Astrocyte (in vitro differentiated cells and primary cell): ENCODE measurements around the gene MIDN. TPM values are rescaled to one million over a fixed set of nuclear protein-coding genes. Genes with fewer than 3 reads are reported as not detected.

Experiments
- DNase-seq: peaks from one replicate; pipeline ENCODE4 v3.0.0-alpha.2; 2010; ENCODE audit warnings: low read depth
- FAIRE-seq: peaks from 2 replicates; lab custom pipeline; 2011; peaks lifted over from hg19 to GRCh38; lab: Jason Lieb, UNC
- H2AFZ ChIP-seq: 2 replicates; pipeline ENCODE4 v1.6.0; 2012; ENCODE audit warnings: low read depth, low read length, inconsistent platforms
- H3K27ac ChIP-seq: 2 replicates; pipeline ENCODE4 v1.5.1; 2011; ENCODE audit warnings: low read depth, low read length, inconsistent platforms
- H3K27me3 ChIP-seq: 2 replicates; pipeline ENCODE4 v1.6.0; 2011; ENCODE audit warnings: low read length, inconsistent platforms; ENCODE audit not compliant: insufficient read depth
- H3K36me3 ChIP-seq: 2 replicates; pipeline ENCODE4 v1.5.1; 2011; ENCODE audit warnings: low read length, inconsistent platforms; ENCODE audit not compliant: insufficient read depth
- H3K4me1 ChIP-seq: 2 replicates; pipeline ENCODE4 v1.5.1; 2011; ENCODE audit warnings: low read length, inconsistent platforms; ENCODE audit not compliant: insufficient read depth
- H3K4me2 ChIP-seq: 2 replicates; pipeline ENCODE4 v1.6.0; 2012; ENCODE audit warnings: low read length, inconsistent platforms
- H3K4me3 ChIP-seq: 2 replicates; pipeline ENCODE4 v1.5.1; 2011; ENCODE audit warnings: low read depth, mild to moderate bottlenecking, low read length, inconsistent platforms; ENCODE audit not compliant: insufficient read depth
- H3K79me2 ChIP-seq: 2 replicates; pipeline ENCODE4 v1.6.0; 2012; ENCODE audit warnings: mild to moderate bottlenecking, low read length, inconsistent platforms; ENCODE audit not compliant: insufficient read depth
- H3K9ac ChIP-seq: 2 replicates; pipeline ENCODE4 v1.6.0; 2012; ENCODE audit warnings: mild to moderate bottlenecking, low read length, inconsistent platforms
- H3K9me3 ChIP-seq: 2 replicates; pipeline ENCODE4 v1.5.1; 2012; ENCODE audit warnings: low read depth, mild to moderate bottlenecking, low read length, inconsistent platforms; ENCODE audit not compliant: insufficient read depth
- H4K20me1 ChIP-seq: 2 replicates; pipeline ENCODE4 v1.6.0; 2012; ENCODE audit warnings: low read length, inconsistent platforms; ENCODE audit not compliant: insufficient read depth
- H3K27ac Mint-ChIP-seq: one replicate; pipeline ENCODE4 v1.8.0; 2021; ENCODE audit warnings: mild to moderate bottlenecking, mixed read lengths; ENCODE audit not compliant: unreplicated experiment
- H3K27me3 Mint-ChIP-seq: one replicate; pipeline ENCODE4 v1.8.0; 2021; ENCODE audit warnings: low read depth, mixed read lengths; ENCODE audit not compliant: unreplicated experiment
- H3K36me3 Mint-ChIP-seq: one replicate; pipeline ENCODE4 v1.8.0; 2021; ENCODE audit warnings: low read depth, mixed read lengths; ENCODE audit not compliant: unreplicated experiment
- H3K4me1 Mint-ChIP-seq: one replicate; pipeline ENCODE4 v1.8.0; 2021; ENCODE audit warnings: low read depth, mixed read lengths; ENCODE audit not compliant: unreplicated experiment
- H3K4me3 Mint-ChIP-seq: one replicate; pipeline ENCODE4 v1.8.0; 2021; ENCODE audit warnings: mild to moderate bottlenecking, moderate library complexity, mixed read lengths; ENCODE audit not compliant: unreplicated experiment
- H3K9me3 Mint-ChIP-seq: one replicate; pipeline ENCODE4 v1.8.0; 2021; ENCODE audit warnings: mild to moderate bottlenecking, mixed read lengths; ENCODE audit not compliant: unreplicated experiment
- CTCF ChIP-seq: IDR thresholded peaks from 2 replicates; pipeline ENCODE4 v1.5.1; 2011; ENCODE audit warnings: low read depth, mild to moderate bottlenecking, inconsistent platforms, low read length, moderate library complexity; ENCODE audit not compliant: insufficient read depth
- EZH2 ChIP-seq: IDR thresholded peaks from 2 replicates; pipeline ENCODE4 v1.6.1; 2012; ENCODE audit warnings: mild to moderate bottlenecking, low read length, inconsistent platforms; ENCODE audit not compliant: insufficient read depth
- total RNA-seq: library from RNA; stranded (reverse); gene quantifications from 2 replicates; pipeline ENCODE4 v1.2.1, GENCODE V29; 2021

MIDN gene
- total RNA-seq, 1 donor from 2014 or later: 141 TPM

DNA sequence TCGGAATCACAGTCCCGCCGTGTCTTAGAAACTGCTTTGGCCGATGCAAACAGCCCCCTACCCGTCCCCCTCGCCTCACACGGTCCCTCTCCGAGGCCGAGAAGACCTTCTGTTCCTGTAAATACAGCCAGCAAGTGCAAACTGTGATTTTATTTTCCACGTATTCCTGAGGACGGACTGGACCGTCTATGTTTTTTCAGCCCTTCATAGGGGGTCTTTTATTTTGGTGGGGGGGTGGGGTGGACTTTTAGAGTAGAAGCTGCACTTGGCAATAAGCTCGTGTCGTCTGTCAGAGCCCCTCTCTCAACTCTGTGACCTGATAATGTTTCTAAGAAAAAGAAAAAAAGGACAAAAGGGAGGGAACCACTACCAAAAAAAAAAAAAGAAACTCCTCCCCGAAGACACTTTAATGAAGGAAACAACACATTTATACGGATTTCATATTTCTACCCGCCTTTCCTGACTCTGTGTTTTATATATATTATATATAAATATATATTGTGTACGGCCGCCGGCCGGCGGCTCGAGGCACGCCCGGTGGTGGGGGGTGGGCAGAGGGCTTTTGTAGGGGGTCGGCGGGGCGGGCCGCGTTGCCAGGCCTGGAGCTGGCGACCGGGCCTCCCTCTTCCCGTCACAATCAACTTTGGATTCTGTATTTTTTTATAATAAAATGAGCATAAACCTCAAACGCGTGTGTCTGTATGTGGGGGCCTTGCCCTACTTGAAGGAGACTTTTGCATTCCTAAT is 52.5 kb downstream of the MIDN start:
- no peak overlapping the region for H3K4me2 ChIP-seq
- no peaks in the 10 kb centered on the region for H3K9me3 ChIP-seq
- peaks cover 2% of the 10 kb centered on the region for H3K27me3 Mint-ChIP-seq
- H3K36me3 Mint-ChIP-seq: no peaks in the 10 kb centered on the region
- H4K20me1 ChIP-seq: no peaks in the 10 kb centered on the region
- no peaks in the 10 kb centered on the region for H3K4me1 ChIP-seq
- H3K4me3 Mint-ChIP-seq: no peak overlapping the region
- no peak overlapping the region for H3K4me3 ChIP-seq
- H3K27me3 ChIP-seq: peaks cover 4% of the 10 kb centered on the region
- H3K27ac ChIP-seq: no peak overlapping the region
- H3K27ac Mint-ChIP-seq: no peak overlapping the region
- H3K79me2 ChIP-seq: no peaks in the 10 kb centered on the region
- no peak overlapping the region for H3K9ac ChIP-seq
- H3K9me3 Mint-ChIP-seq: no peaks in the 10 kb centered on the region
- DNase-seq: no peak
- H3K36me3 ChIP-seq: no peaks in the 10 kb centered on the region
- H3K4me1 Mint-ChIP-seq: no peaks in the 10 kb centered on the region
- no peak for TF ChIP-seq CTCF
- TF ChIP-seq EZH2: no peak
- H2AFZ ChIP-seq: no peak overlapping the region
- no peak for FAIRE-seq

DNA sequence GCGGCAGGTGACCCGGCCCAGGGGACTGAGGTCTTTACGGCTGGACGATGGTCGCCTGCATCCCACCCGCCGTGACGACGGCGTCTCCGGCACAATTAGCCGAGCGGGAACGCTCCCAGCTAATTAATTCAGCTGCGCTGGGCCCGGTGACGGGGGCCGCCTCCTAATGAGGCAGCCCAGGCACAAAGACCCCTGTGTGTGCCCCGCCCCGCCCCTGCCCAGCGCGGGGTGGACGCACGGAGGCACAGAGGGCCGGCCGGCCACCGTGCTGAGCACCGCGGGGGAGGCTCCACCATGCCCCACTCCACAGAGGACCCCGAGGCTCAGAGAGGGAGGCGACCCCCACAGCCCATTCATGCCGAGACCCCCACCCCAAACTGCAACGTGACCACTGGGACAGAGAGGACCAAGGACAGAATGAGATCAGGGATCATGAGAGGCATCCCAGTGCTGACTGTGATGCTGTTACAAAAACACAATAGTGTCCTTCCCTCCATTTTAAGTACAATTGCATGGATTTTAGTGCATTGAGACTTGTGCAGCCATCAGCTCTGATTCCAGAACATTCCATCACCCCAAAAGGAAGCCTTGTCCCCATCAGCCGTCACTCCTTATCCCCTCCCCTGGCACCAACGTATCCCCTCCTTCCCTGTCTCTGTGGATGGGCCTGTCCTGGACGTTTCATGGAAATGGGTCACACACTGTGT is 54.3 kb downstream of the MIDN start:
- Mint-ChIP-seq H3K27ac (no peak overlapping the region), H3K27me3 (peaks cover 2% of the 10 kb centered on the region), H3K4me3 (no peak overlapping the region), H3K4me1 (no peaks in the 10 kb centered on the region), H3K9me3 (no peaks in the 10 kb centered on the region), H3K36me3 (no peaks in the 10 kb centered on the region)
- Histone ChIP-seq H3K79me2 (no peaks in the 10 kb centered on the region), H3K27ac (no peak overlapping the region), H3K9me3 (no peaks in the 10 kb centered on the region), H2AFZ (peak overlapping the region; percentile 60), H4K20me1 (no peaks in the 10 kb centered on the region), H3K36me3 (no peaks in the 10 kb centered on the region), H3K4me1 (no peaks in the 10 kb centered on the region), H3K27me3 (peaks cover 4% of the 10 kb centered on the region), H3K4me2 (no peak overlapping the region), H3K9ac (no peak overlapping the region), H3K4me3 (no peak overlapping the region)
- FAIRE-seq (no peak), DNase-seq (no peak)
- TF ChIP-seq EZH2: no peak
- no peak for TF ChIP-seq CTCF
